Measurements from ENCODE around the gene MUC20.
"Not testable (repeated sequence)": the region's sequence is repeated elsewhere in the genome, so short reads cannot be mapped to it uniquely, and the experiment has no call there.

MUC20 gene

GRCh38 chr3:195770841-195771645, 50.3 kb downstream of the MUC20 start:
- DNase-seq = not testable (repeated sequence)

- no peak for DNase-seq
These were observed 51.0 kb downstream of the MUC20 start for GRCh38 chr3:195771646-195772300.

GRCh38 chr3:195773956-195774537, 53.3 kb downstream of the MUC20 start:
- no peak for DNase-seq

- DNase-seq = no peak
These were observed 54.1 kb downstream of the MUC20 start for GRCh38 chr3:195774917-195775316.

- no peak for DNase-seq
These were observed 57.2 kb downstream of the MUC20 start for GRCh38 chr3:195777975-195778374.

- not testable (repeated sequence) for DNase-seq
These were observed 60.5 kb downstream of the MUC20 start for GRCh38 chr3:195781236-195781635.
